HL-60 (cell line): Measurements from ENCODE around the gene GRK5.

Experiments
- DNase-seq, 2 experiments: peaks; one replicate each; pipeline ENCODE4 v3.0.0-alpha.2; 2010 to 2020; ENCODE audit warnings: low read depth in 1 of 2, low spot score in 1 of 2
- H3K27ac ChIP-seq: fragments of 250-450 bp; sonication (Bioruptor Pico); replicated peaks from 2 replicates; pipeline ENCODE4 v1.5.1; 2020; ENCODE audit warnings: mild to moderate bottlenecking, moderate library complexity
- H3K27me3 ChIP-seq: fragments of 250-450 bp; sonication (Bioruptor Pico); 2 replicates; pipeline ENCODE4 v1.5.1; 2021; ENCODE audit warnings: mild to moderate bottlenecking, moderate library complexity; ENCODE audit not compliant: insufficient read depth, poor library complexity, severe bottlenecking
- H3K4me3 ChIP-seq: replicated peaks from 2 replicates; pipeline ENCODE4 v1.5.1; 2011; ENCODE audit warnings: mild to moderate bottlenecking, control low read depth, low read length; ENCODE audit not compliant: insufficient read depth
- GABPA ChIP-seq: IDR thresholded peaks from 2 replicates; pipeline ENCODE4 v1.6.1; 2012; ENCODE audit warnings: low read depth
- POLR2AphosphoS5 ChIP-seq: IDR thresholded peaks from 2 replicates; pipeline ENCODE4 v1.6.1; 2012; ENCODE audit warnings: low read depth
- REST ChIP-seq: IDR thresholded peaks from 2 replicates; pipeline ENCODE4 v1.6.1; 2012; ENCODE audit warnings: low read depth; ENCODE audit not compliant: insufficient replicate concordance
- SPI1 ChIP-seq: IDR thresholded peaks from 2 replicates; pipeline ENCODE4 v1.6.1; 2012; ENCODE audit warnings: low read depth, mild to moderate bottlenecking, borderline replicate concordance
- TF ChIP-seq, protein P1 (sequence below): IDR thresholded peaks from one replicate; pipeline ENCODE4 v1.5.1; 2011; ENCODE audit warnings: low read length, control low read depth, inconsistent platforms; ENCODE audit not compliant: insufficient read depth

Gene GRK5

GRCh38 chr10:119449760-119450461, 242.5 kb downstream of the GRK5 start:
- TF ChIP-seq, protein P1, sequence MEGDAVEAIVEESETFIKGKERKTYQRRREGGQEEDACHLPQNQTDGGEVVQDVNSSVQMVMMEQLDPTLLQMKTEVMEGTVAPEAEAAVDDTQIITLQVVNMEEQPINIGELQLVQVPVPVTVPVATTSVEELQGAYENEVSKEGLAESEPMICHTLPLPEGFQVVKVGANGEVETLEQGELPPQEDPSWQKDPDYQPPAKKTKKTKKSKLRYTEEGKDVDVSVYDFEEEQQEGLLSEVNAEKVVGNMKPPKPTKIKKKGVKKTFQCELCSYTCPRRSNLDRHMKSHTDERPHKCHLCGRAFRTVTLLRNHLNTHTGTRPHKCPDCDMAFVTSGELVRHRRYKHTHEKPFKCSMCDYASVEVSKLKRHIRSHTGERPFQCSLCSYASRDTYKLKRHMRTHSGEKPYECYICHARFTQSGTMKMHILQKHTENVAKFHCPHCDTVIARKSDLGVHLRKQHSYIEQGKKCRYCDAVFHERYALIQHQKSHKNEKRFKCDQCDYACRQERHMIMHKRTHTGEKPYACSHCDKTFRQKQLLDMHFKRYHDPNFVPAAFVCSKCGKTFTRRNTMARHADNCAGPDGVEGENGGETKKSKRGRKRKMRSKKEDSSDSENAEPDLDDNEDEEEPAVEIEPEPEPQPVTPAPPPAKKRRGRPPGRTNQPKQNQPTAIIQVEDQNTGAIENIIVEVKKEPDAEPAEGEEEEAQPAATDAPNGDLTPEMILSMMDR: no peak
- TF ChIP-seq REST: no peak
- TF ChIP-seq SPI1: no peak
- no peak for TF ChIP-seq GABPA
- TF ChIP-seq POLR2AphosphoS5: no peak
- no peak overlapping the region for H3K27ac ChIP-seq
- no peak for DNase-seq
- H3K27me3 ChIP-seq: no peaks in the 10 kb centered on the region
- H3K4me3 ChIP-seq: no peak overlapping the region

DNA sequence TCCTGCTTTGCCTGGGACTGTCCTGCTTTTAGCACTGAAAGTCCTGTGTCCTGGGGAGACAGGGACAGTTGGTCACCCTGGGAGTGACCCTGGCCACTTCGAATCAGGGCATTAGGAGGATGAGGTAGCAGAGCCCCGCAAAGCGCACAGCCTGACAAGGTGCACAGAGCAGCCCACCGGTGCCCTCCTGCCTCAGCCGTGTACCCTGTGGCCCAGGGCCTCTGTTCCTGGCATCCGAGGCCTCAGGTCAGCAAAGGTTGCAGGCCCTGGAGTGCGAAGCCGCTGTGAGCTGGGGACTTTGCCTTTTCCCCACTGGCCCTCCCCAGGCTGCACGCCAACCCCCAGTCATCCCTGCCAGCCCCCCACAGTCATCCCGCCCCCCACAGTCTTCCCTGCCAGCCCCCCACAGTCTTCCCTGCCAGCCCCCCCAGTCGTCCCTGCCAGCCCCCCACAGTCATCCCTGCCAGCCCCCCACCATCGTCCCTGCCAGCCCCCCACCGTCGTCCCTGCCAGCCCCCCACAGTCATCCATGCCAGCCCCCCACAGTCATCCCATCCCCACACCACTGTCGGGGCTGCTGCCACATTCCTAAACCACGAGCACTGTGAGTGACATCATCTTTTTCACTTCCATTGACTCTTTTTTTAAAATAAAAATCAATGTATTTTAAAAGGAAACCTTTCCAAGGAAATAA, 243.4 kb downstream of the GRK5 start:
- TF ChIP-seq SPI1 (no peak), REST (no peak), GABPA (no peak), POLR2AphosphoS5 (no peak)
- TF ChIP-seq, protein P1: no peak
- no peak overlapping the region for H3K27ac ChIP-seq
- DNase-seq: no peak
- no peaks in the 10 kb centered on the region for H3K27me3 ChIP-seq
- no peak overlapping the region for H3K4me3 ChIP-seq

DNA sequence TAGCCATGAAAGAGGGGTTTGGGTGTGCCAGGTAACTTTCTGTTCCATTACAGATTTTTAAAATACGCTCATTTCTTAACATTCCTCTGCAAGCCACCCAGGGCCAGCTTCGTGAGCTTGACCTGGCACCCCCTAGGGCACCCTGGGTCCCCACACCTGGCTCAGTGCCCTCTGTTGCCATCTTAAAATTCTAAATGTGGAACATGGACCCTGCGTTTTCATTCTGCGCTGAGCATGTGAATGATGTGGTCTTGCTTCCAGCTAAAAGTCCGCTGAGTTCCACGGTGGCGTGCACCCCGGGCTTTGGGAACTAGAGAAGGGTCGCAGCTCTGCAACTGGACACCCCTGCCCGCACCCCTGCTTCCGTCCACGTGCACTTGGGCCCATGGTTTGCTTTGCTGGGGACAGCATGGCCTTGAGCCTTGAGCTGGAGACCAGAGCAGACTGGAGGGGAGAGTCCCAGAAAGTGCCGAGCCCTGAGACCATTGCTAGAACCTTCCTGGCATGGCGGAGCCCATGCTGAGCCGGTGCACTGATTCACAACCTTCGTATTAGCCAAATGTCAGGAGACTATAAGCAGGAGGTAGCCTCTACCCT, 244.0 kb downstream of the GRK5 start:
- DNase-seq: no peak
- no peaks in the 10 kb centered on the region for H3K27me3 ChIP-seq

More for the DNA sequence above, 244.0 kb downstream of the GRK5 start:
- no peak for TF ChIP-seq REST
- TF ChIP-seq, protein P1: no peak
- no peak for TF ChIP-seq GABPA
- TF ChIP-seq POLR2AphosphoS5: no peak
- no peak for TF ChIP-seq SPI1
- H3K27ac ChIP-seq: no peak overlapping the region
- H3K4me3 ChIP-seq: no peak overlapping the region
